RWPE2 (cell line): Measurements from ENCODE around the gene JMJD7.
A peak's percentile ranks its signal among the peaks of the same experiment; 100 is the strongest.

ENCODE experiments used
- ATAC-seq: fragments of 200-7000 bp; cut with Tn5 transposase; 3 replicates; pipeline ENCODE4 v1.9.1; 2021; ENCODE audit warnings: low read depth
- DNase-seq: peaks from one replicate; pipeline ENCODE4 v3.0.0-alpha.2; 2020; ENCODE audit warnings: low spot score
- H3K27ac ChIP-seq: fragments of 450-650 bp; 2 replicates; pipeline ENCODE4 v1.5.1; 2017; ENCODE audit warnings: mild to moderate bottlenecking; ENCODE audit not compliant: poor library complexity, severe bottlenecking
- H3K27me3 ChIP-seq: fragments of 250-450 bp; sonication (Bioruptor Pico); 2 replicates; pipeline ENCODE4 v1.5.1; 2021; ENCODE audit warnings: mild to moderate bottlenecking, moderate library complexity; ENCODE audit not compliant: insufficient read depth, poor library complexity, severe bottlenecking
- H3K36me3 ChIP-seq: fragments of 250-450 bp; sonication (Bioruptor Pico); 2 replicates; pipeline ENCODE4 v1.5.1; 2020; ENCODE audit warnings: low read depth, mild to moderate bottlenecking, moderate library complexity
- H3K4me1 ChIP-seq: fragments of 250-450 bp; sonication (Bioruptor Pico); 2 replicates; pipeline ENCODE4 v1.5.1; 2021; ENCODE audit warnings: mild to moderate bottlenecking, moderate library complexity; ENCODE audit not compliant: insufficient read depth, poor library complexity, severe bottlenecking
- H3K4me3 ChIP-seq: fragments of 250-450 bp; sonication (Bioruptor Pico); 2 replicates; pipeline ENCODE4 v1.5.1; 2021; ENCODE audit warnings: mild to moderate bottlenecking, moderate library complexity; ENCODE audit not compliant: severe bottlenecking
- H3K9me3 ChIP-seq: fragments of 250-450 bp; sonication (Bioruptor Pico); 2 replicates; pipeline ENCODE4 v1.5.1; 2021; ENCODE audit warnings: mild to moderate bottlenecking, moderate library complexity; ENCODE audit not compliant: severe bottlenecking
- CTCF ChIP-seq: fragments of 450-650 bp; IDR thresholded peaks from one replicate; pipeline ENCODE4 v1.5.1; 2017; ENCODE audit warnings: mild to moderate bottlenecking, moderate library complexity; ENCODE audit not compliant: poor library complexity, severe bottlenecking

Gene JMJD7

GRCh38 chr15:41866263-41866703, 38.4 kb downstream of the JMJD7 start:
- ATAC-seq (no peak), DNase-seq (no peak)
- Histone ChIP-seq H3K36me3 (no peaks in the 10 kb centered on the region), H3K27me3 (no peaks in the 10 kb centered on the region), H3K4me3 (no peak overlapping the region), H3K27ac (no peak overlapping the region), H3K4me1 (peaks cover 5% of the 10 kb centered on the region), H3K9me3 (no peaks in the 10 kb centered on the region)
- TF ChIP-seq CTCF: no peak

- no peak for TF ChIP-seq CTCF
- peaks cover 5% of the 10 kb centered on the region for H3K4me1 ChIP-seq
- no peak overlapping the region for H3K27ac ChIP-seq
- ATAC-seq (no peak), DNase-seq (no peak)
- H3K36me3 ChIP-seq: no peaks in the 10 kb centered on the region
- H3K27me3 ChIP-seq: no peaks in the 10 kb centered on the region
- no peaks in the 10 kb centered on the region for H3K9me3 ChIP-seq
- H3K4me3 ChIP-seq: no peak overlapping the region
Measured at GRCh38 chr15:41866872-41867579, 39.1 kb downstream of the JMJD7 start.

- no peaks in the 10 kb centered on the region for H3K36me3 ChIP-seq
- H3K27ac ChIP-seq: no peak overlapping the region
- no peak for TF ChIP-seq CTCF
- DNase-seq (no peak), ATAC-seq (no peak)
- peaks cover 5% of the 10 kb centered on the region for H3K4me1 ChIP-seq
- H3K4me3 ChIP-seq: no peak overlapping the region
- H3K9me3 ChIP-seq: no peaks in the 10 kb centered on the region
- no peaks in the 10 kb centered on the region for H3K27me3 ChIP-seq
Measured at GRCh38 chr15:41868321-41868720, 40.4 kb downstream of the JMJD7 start.

GRCh38 chr15:41869770-41870688, 42.1 kb downstream of the JMJD7 start:
- Histone ChIP-seq H3K9me3 (no peaks in the 10 kb centered on the region), H3K27me3 (no peaks in the 10 kb centered on the region), H3K4me3 (no peak overlapping the region), H3K4me1 (peaks cover 5% of the 10 kb centered on the region), H3K27ac (peak overlapping the region; percentile 49), H3K36me3 (no peaks in the 10 kb centered on the region)
- DNase-seq (no peak), ATAC-seq (no peak)
- TF ChIP-seq CTCF: no peak
